GM18508 (cell line): ENCODE data around the gene MYO1E.
A peak's percentile ranks its signal among the peaks of the same experiment; 100 is the strongest.

ENCODE experiments used
- ATAC-seq: cut with Tn5 transposase; IDR thresholded peaks from one replicate; pipeline ENCODE4 v1.9.1; 2021; ENCODE audit warnings: moderate number of reproducible peaks; ENCODE audit not compliant: insufficient read depth, unreplicated experiment

The MYO1E gene

GRCh38 chr15:59273234-59273633, 99.4 kb downstream of the MYO1E start:
- ATAC-seq = no peak

- no peak for ATAC-seq
Measured at GRCh38 chr15:59271595-59272201, 101.0 kb downstream of the MYO1E start.

GRCh38 chr15:59268852-59269407, 103.7 kb downstream of the MYO1E start:
- ATAC-seq = no peak

GRCh38 chr15:59268168-59268851, 104.4 kb downstream of the MYO1E start:
- ATAC-seq = no peak

GRCh38 chr15:59266028-59266427, 106.6 kb downstream of the MYO1E start:
- ATAC-seq = no peak

GRCh38 chr15:59262316-59262715, 110.4 kb downstream of the MYO1E start:
- no peak for ATAC-seq

GRCh38 chr15:59260090-59260489, 112.6 kb downstream of the MYO1E start:
- ATAC-seq = no peak

GRCh38 chr15:59259137-59259943, 113.3 kb downstream of the MYO1E start:
- no peak for ATAC-seq

GRCh38 chr15:59258317-59258716, 114.4 kb downstream of the MYO1E start:
- ATAC-seq = no peak

GRCh38 chr15:59257140-59257539, 115.5 kb downstream of the MYO1E start:
- ATAC-seq = no peak

- no peak for ATAC-seq
Measured at GRCh38 chr15:59256482-59256881, 116.2 kb downstream of the MYO1E start.

GRCh38 chr15:59255680-59256336, 116.9 kb downstream of the MYO1E start:
- no peak for ATAC-seq

GRCh38 chr15:59252137-59252536, 120.5 kb downstream of the MYO1E start:
- ATAC-seq = no peak

- ATAC-seq = peak; percentile 31
Measured at GRCh38 chr15:59251001-59251845, 121.4 kb downstream of the MYO1E start.

- ATAC-seq = no peak
Measured at GRCh38 chr15:59250249-59250648, 122.4 kb downstream of the MYO1E start.

- no peak for ATAC-seq
Measured at GRCh38 chr15:59249816-59250215, 122.9 kb downstream of the MYO1E start.

- no peak for ATAC-seq
Measured at GRCh38 chr15:59247364-59247763, 125.3 kb downstream of the MYO1E start.

- no peak for ATAC-seq
Measured at GRCh38 chr15:59245559-59245958, 127.1 kb downstream of the MYO1E start.

- peak; percentile 61 for ATAC-seq
Measured at GRCh38 chr15:59244337-59244736, 128.3 kb downstream of the MYO1E start.

- no peak for ATAC-seq
Measured at GRCh38 chr15:59243622-59244021, 129.0 kb downstream of the MYO1E start.
